Pons (tissue), 1 donor: ENCODE results near the gene JRKL.
"Not testable (repeated sequence)": the region's sequence is repeated elsewhere in the genome, so short reads cannot be mapped to it uniquely, and the experiment has no call there.

Experiments used
- DNase-seq: peaks from one replicate; pipeline ENCODE4 v3.0.0-alpha.2; 2016; ENCODE audit warnings: low spot score

JRKL gene

DNA sequence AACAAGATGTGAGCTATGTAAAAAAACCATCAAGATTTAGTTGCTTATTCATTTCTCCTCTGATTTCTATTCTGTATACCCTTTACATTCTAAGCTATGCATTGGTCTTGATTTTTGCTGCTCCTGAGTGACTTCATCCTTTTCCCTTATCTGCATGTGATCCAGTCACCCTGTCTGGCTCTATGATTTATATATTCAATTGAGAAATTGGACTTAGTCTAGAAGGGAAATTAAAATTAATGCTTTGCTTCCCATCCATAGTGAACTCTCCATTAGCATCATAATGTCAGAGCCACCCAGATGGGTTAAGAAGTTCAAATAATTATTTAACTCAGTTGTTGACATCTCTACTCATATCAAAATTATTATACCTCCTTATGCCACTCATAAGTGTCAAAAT, 5.0 kb downstream of the JRKL start:
- no peak for DNase-seq

DNA sequence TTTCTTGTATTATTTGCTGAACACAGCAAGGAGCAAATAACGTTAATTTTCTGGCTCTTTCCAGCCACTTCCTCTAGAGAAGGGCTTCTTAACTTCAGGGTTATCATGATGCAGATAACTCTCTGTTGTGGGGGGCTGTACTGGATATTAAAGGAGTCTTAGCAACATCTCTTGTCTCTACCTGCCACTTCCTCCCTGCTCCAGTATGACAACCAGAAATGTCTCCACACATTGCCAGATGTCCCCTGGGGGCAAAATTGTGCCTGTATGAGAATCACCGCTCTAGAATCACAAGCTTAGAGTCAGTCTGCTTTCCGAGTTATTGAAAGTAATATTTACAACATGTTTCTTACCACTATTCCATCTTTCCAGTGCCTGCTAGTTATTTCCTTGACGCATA, 6.8 kb downstream of the JRKL start:
- no peak for DNase-seq

DNA sequence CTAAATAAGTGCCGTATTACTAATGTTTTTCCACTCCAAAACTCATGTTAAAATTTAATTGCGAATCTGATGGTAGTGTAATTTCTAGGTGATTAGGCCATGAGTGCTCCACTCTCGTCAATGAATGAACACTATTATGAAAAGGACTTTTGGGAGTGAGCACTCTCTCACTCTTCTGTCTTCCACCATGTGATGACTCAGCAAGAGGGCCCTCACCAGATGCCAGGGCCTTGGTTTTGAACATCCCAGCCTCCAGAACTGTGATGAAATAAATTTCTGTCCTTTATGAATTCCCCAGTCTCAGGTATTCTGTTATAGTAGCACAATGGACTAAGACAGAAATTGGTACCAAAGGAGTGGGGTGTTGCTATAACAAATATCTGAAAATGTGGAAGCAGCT, 8.1 kb downstream of the JRKL start:
- DNase-seq, result no peak

DNA sequence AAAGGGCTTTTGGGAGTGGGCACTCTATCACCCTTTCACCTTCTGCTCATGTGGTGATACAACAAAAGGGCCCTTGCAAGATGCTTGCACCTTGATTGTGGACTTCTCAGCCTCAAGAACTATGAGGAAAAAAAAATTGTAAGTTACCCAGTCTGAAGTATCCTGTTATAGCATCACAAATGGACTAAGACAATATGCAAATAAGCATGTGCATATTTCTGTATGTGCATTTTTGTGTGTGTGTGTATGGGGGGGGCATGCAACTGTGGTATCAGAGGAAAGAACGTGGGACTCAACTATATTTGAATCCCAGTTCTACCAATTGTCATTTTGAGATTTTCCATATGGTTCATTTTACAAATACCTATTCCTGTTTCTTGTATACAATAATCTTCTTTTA, 10.9 kb downstream of the JRKL start:
- DNase-seq, result no peak

DNA sequence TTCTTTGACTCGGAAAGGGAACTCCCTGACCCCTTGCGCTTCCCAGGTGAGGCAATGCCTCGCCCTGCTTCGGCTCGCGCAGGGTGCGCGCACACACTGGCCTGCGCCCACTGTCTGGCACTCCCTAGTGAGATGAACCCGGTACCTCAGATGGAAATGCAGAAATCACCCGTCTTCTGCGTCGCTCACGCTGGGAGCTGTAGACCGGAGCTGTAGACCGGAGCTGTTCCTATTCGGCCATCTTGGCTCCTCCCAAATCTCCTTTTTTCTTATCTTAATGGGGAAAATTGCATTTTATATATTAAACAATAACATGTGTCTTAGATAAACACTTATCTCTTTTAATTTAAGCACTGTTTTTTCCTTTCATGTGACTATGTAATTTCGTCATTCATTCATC, 21.6 kb downstream of the JRKL start:
- not testable (repeated sequence) for DNase-seq

DNA sequence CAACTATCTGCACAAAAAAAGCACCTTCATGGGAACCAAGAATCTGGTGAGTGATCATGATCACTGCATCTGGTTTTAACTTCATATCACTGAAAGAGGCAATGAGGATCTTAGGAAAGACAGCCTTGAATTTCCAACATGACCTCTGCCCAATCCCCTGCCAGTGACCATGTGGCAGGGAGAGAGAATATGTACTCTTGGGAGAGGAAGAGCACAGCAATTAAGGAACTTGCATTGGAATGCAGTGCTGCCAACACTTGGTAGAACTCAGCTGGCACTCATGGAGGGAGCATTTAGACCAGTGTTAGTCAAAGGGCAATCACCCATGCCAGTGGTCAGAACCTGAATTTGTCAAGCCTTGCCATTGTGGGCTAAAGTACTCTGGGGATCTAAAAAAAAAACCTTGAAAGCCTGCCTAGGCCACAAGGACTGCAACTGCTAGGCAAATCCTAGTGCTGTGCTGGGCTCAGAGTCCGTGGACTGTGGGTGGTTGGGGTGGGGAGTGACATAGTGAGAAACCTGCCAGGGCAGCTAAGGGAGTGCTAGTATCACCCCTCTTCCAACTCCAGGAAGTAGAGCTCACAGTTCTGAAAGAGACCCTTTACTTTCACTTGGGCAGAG, 23.1 kb downstream of the JRKL start:
- no peak for DNase-seq

DNA sequence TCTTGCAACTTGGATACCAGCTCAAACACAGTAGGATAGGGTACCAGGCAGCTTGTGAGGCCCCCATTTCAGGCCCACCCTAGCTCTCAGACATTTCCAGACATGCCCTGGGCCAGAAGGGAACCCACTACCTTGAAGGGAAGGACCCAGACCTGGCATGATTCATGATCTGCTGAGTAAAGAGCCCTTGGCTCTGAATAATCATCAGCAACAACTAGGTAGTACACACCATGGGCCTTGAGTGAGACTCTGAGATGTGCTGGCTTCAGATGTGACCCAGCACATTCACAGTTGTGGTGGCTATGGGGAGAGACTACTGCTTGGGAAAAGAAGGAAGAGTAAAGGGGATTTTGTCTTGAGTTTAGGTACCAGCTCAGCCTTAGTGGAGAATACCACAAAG, 23.6 kb downstream of the JRKL start:
- no peak for DNase-seq

DNA sequence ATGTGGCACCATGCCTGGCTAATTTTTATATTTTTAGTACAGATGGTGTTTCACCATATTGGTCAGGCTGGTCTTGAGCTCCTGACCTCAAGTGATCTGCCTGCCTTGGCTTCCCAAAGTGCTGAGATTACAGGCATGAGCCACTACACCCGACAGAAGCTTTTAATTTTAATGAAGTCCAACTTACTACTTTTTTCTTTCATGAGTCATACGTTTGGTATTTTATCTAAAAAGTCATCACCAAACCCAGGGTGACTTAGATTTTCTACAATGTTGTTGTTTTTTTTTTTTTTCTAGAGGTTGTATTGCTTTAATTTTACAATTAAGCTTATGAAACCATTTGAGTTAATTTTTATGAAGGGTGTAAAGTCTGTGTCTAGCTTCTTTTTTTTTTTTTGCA, 34.9 kb downstream of the JRKL start:
- DNase-seq, result no peak

DNA sequence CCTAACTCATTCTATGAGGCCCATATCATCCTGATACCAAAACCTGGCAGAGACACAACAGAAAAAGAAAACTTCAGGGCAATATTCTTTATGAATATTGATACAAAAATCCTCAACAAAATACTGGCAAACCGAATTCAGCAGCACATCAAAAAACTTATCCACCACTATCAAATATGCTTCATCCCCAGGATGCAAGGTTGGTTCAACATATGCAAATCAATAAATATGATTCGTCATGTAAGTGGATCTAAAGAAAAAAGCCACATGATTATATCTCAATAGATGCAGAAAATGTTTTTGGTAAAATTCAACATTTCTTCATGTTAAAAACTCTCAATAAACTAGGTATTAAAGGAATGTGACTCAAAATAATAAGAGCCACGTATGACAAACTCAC, 40.9 kb downstream of the JRKL start:
- DNase-seq, result no peak

DNA sequence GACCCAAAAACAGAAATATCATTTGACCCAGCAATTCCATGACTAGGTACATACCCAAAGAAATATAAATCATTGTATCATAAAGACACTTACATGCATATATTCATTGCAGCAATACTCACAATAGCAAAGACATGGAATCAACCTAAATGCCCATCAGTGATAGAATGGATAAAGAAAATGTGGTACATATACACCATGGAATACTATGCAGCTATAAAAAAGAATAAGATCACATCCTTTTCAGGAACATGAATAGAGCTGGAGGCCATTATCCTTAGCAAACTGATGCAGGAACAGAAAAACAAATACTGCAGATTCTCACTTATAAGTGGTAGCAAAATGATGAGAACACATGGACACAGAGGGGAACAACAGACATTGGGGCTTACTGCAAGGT, 42.8 kb downstream of the JRKL start:
- not testable (repeated sequence) for DNase-seq
